HEK293 (cell line): Measurements from ENCODE around the gene SLC51A.

Source experiments
- CTCF ChIP-seq: fragments of 450-650 bp; formaldehyde crosslinking; IDR thresholded peaks from 2 replicates; pipeline ENCODE4 v1.5.1; 2016; ENCODE audit warnings: missing biosample characterization, missing genetic modification characterization
- GLIS2 ChIP-seq: fragments of 450-650 bp; formaldehyde crosslinking; IDR thresholded peaks from 2 replicates; pipeline ENCODE4 v1.5.1; 2016; ENCODE audit warnings: missing biosample characterization, missing genetic modification characterization
- TSHZ1 ChIP-seq: fragments of 450-650 bp; formaldehyde crosslinking; IDR thresholded peaks from 2 replicates; pipeline ENCODE4 v1.5.1; 2016; ENCODE audit warnings: missing biosample characterization, missing genetic modification characterization, borderline replicate concordance
- ZNF112 ChIP-seq: fragments of 450-650 bp; formaldehyde crosslinking; IDR thresholded peaks from 2 replicates; pipeline ENCODE4 v1.5.0; 2017; ENCODE audit warnings: missing biosample characterization, missing genetic modification characterization

GRCh38 chr3:196189566-196190347 is 26.6 kb upstream of the SLC51A start:
- TF ChIP-seq GLIS2, result no peak
- TF ChIP-seq CTCF (tag by site-specific recombination), result no peak
- no peak for TF ChIP-seq TSHZ1
- TF ChIP-seq ZNF112 (tag by site-specific recombination), result no peak
